Lower leg skin (tissue), 4 donors: ENCODE results near the gene CD200. TPM values are rescaled to one million over a fixed set of nuclear protein-coding genes. Genes with fewer than 3 reads are reported as not detected.

Experiments
- DNase-seq, 2 donors: peaks; one replicate each; pipeline ENCODE4 v3.0.0-alpha.2; 2019; ENCODE audit warnings: low spot score in 2 of 2
- H3K4me3 ChIP-seq: fragments of 200-600 bp; sonication (generic); 2 replicates; pipeline ENCODE4 v1.5.1; 2017; ENCODE audit warnings: mild to moderate bottlenecking, low read depth; ENCODE audit not compliant: poor library complexity, severe bottlenecking
- CTCF ChIP-seq, 3 donors: fragments of 450-650 bp; IDR thresholded peaks; one replicate each; pipeline ENCODE4 v1.5.1; 2016; ENCODE audit warnings: antibody characterized with exemption in 3 of 3, mild to moderate bottlenecking in 3 of 3, moderate library complexity in 2 of 3
- POLR2A ChIP-seq, 2 donors: fragments of 450-650 bp; IDR thresholded peaks; one replicate each; pipeline ENCODE4 v1.6.1; 2016 to 2017; ENCODE audit warnings: antibody characterized with exemption in 2 of 2, mild to moderate bottlenecking in 1 of 2, moderate library complexity in 1 of 2
- WGBS, 2 donors: methylation state at CpG; one replicate each; pipeline ENCODE4 v1.1.5; 2018; 5-methylcytosine and 5-hydroxymethylcytosine counted together
- intact Hi-C: fragments of 100-400 bp; cut with DNase I; formaldehyde crosslinking; loops from one replicate; pipeline ENCODE4 v1.15.0; 2023; ENCODE audit warnings: low total_unique reads
- total RNA-seq, 4 donors: library from RNA; depleted of rRNA; stranded (reverse); fragments of >200 nt; gene quantifications; one replicate each; pipeline ENCODE4 v1.1.0, GENCODE V29; 2016

The CD200 gene
- total RNA-seq, 4 donors from 2014 or later, result 2.7 to 8.2 (median 5.6) TPM

GRCh38 chr3:112373476-112373875 is 40.5 kb downstream of the CD200 start:
- DNase-seq, result no peak
- 62 to 78% methylated on average over 4 of the region's 4 CpGs for WGBS, 2 donors
- TF ChIP-seq POLR2A (IDR thresholded peaks at IDR 0.05), result no peak
- intact Hi-C loops, result no loop called here
- H3K4me3 ChIP-seq, result no peak overlapping the region

- H3K4me3 ChIP-seq, result no peak overlapping the region
- 72 to 74% methylated on average over 2 of the region's 2 CpGs for WGBS, 2 donors
- no peak for DNase-seq
- intact Hi-C loops, result no loop called here
- TF ChIP-seq CTCF (IDR thresholded peaks at IDR 0.05) (no peak), POLR2A (IDR thresholded peaks at IDR 0.05) (no peak)
Measured at GRCh38 chr3:112373924-112374323, 41.0 kb downstream of the CD200 start.

DNA sequence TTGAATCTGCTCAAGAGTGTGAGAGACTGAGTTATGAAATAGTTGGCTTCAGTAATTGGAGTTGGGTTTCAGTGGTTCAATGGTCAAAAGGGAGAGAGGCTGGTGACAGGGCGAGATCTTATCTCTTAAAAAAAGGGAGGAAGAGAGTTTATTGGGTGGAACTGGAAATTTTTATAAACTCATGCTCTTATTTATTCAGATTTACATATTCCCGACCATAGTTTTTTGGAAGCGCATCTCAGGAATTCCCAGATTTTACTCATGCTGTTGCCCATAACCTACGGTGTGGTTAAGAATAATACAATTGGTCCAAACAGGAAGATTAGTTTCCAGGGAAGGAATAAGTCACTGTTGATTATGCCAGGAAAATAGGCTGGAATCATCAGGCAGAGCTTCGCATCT is 41.4 kb downstream of the CD200 start:
- no peak for TF ChIP-seq POLR2A (IDR thresholded peaks at IDR 0.05)
- no peak for TF ChIP-seq CTCF (IDR thresholded peaks at IDR 0.05)
- DNase-seq, result no peak
- H3K4me3 ChIP-seq, result no peak overlapping the region
- WGBS, 2 donors, result 69 to 75% methylated on average over 5 of the region's 5 CpGs
- intact Hi-C loops, result no loop called here

DNA sequence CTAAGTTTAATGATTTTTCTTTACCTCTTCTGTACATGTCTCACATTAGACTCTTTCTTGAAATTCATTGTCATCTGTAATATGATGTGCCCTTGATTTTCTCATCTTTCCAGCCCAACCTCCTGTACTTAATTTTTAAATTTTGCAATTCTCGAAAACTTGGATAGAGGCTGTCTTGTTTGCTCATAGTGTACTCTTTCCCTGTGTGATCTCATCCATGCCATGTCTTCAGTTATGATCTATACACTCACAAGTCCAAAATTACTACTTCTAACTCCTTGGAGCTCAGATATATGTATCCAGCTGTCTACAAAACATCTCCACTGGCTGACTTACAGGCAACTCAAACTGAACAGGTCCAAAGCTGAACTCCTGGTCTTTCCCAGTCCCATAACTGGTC is 42.2 kb downstream of the CD200 start:
- no peak for DNase-seq
- intact Hi-C loops, result no loop called here
- H3K4me3 ChIP-seq, result no peak overlapping the region
- no peak for TF ChIP-seq POLR2A (IDR thresholded peaks at IDR 0.05)
- TF ChIP-seq CTCF (IDR thresholded peaks at IDR 0.05), result no peak
- 84 to 92% methylated on average over 1 of the region's 1 CpG for WGBS, 2 donors

GRCh38 chr3:112376241-112376911 is 43.4 kb downstream of the CD200 start:
- TF ChIP-seq POLR2A (IDR thresholded peaks at IDR 0.05) (no peak), CTCF (IDR thresholded peaks at IDR 0.05) (no peak)
- no peak overlapping the region for H3K4me3 ChIP-seq
- no peak for DNase-seq
- WGBS, 2 donors, result 74 to 86% methylated on average over 5 of the region's 5 CpGs
- intact Hi-C loops, result no loop called here

DNA sequence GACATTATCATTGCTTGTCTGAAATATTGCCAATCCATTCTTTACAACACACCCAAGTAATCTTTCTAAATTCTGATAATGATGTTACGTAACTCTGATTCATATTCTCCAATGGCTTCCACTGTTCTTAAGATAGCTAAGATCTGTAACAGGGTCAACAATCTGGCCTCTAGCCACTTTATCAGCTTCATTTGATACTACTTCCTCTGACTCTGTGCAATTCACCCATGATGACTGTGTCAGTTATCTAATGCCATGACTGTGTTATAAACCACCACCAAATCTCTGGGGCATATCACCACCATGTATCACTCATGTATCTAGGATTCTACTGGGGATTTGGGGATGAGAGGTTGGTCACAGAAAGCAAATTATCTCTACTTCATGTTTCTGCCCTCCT is 44.0 kb downstream of the CD200 start:
- TF ChIP-seq CTCF (IDR thresholded peaks at IDR 0.05) (no peak), POLR2A (IDR thresholded peaks at IDR 0.05) (no peak)
- intact Hi-C loops, result no loop called here
- DNase-seq, result no peak
- WGBS, 2 donors, result 45 to 47% methylated on average over 1 of the region's 1 CpG
- no peak overlapping the region for H3K4me3 ChIP-seq
